ENCODE measurements around the gene ATF6. TPM values are rescaled to one million over a fixed set of nuclear protein-coding genes. Genes with fewer than 3 reads are reported as not detected.

Gene ATF6
- 20.9 TPM for total RNA-seq (2021; ENCODE audit: unreplicated experiment)
- 14.7 and 16.4 TPM in 2 replicates for polyA plus RNA-seq (2012)
- Bru-seq, nascent RNA = percentile 94 among the genes with signal in this experiment
- percentile 88 among the genes with signal in this experiment for BruChase-seq, experiment 1, labeled RNA remaining after a 6-hour chase
- BruChase-seq, experiment 2, labeled RNA remaining after a 2-hour chase = percentile 81 among the genes with signal in this experiment
- long read RNA-seq, full-length matches to known transcripts = 40 of 65 reads
- long read RNA-seq, partial matches to known transcripts = 7 of 65 reads
- long read RNA-seq, other reads (novel, unspliced or antisense) = 18 of 65 reads

GRCh38 chr1:161766102-161766981 lies at the start of gene ATF6:
Gene ATF6 (plus strand): TSS chr1:161766320. CDS start chr1:161766361, 41 bp downstream.
- intact Hi-C loops (cut with micrococcal nuclease) = loop anchor here (1.0 kb wide), 1 partner anchor 271 kb away; no protein-coding TSS in a partner anchor
- Histone ChIP-seq H3K9me3 (ENCODE audit: control insufficient read depth in 1 of 2, insufficient read depth in 1 of 2, low read depth in 1 of 2, low read length in 2 of 2) (no peaks in the 10 kb centered on the region), H3K27me3 (ENCODE audit: insufficient read depth, low read length) (no peaks in the 10 kb centered on the region), H3K9me2 (ENCODE audit: insufficient read depth) (no peaks in the 10 kb centered on the region), H2AFZ (ENCODE audit: low read depth, low read length, poor library complexity, severe bottlenecking) (peak within 1 kb of the TSS; percentile 90), H3K4me3 (replicated peaks in 1 of 2; ENCODE audit: low read depth in 1 of 2, low read length in 2 of 2) (peak within 1 kb of the TSS; percentile 63 to 97), H3K36me3 (ENCODE audit: control insufficient read depth in 1 of 2, insufficient read depth in 2 of 2, low read length in 2 of 2) (no peaks in the 10 kb centered on the region), H3K27ac (ENCODE audit: low read depth, low read length) (peak within 1 kb of the TSS; percentile 46), H3K4me1 (ENCODE audit: control insufficient read depth in 1 of 2, insufficient read depth in 2 of 2, low read length in 2 of 2) (peaks cover 13 to 31% of the 10 kb centered on the region in 2 experiments; a peak in 3 of 4 replicates), H3K4me2 (ENCODE audit: low read length) (peak within 1 kb of the TSS; percentile 79), H3K79me2 (ENCODE audit: insufficient read depth, low read length) (peaks cover 50% of the 10 kb centered on the region), H4K20me1 (ENCODE audit: insufficient read depth) (no peaks in the 10 kb centered on the region), H3K9ac (ENCODE audit: low read length) (peak within 1 kb of the TSS; percentile 93)
- RAD21 ChIA-PET (ENCODE audit: low non-redundant PET in 1 of 2, low total read pairs in 2 of 2, uncharacterized antibody in 2 of 2, unreplicated experiment in 2 of 2) = no interaction called here
- ATAC-seq (peak; percentile 61), DNase-seq (ENCODE audit: low read depth, low spot score) (peak; percentile 92)
- CTCF ChIA-PET = interaction anchor here (1.4 to 1.8 kb wide), 2 partner anchors 26 to 271 kb away, joined by 5 to 7 read pairs; no protein-coding TSS in a partner anchor
- POLR2A ChIA-PET = interaction anchor here (1.1 kb wide), 1 partner anchor 17 kb away, joined by 3 read pairs; the partner anchor contains the start of gene DUSP12
- TSS peak; percentile 61 for BruUV-seq (replicated peaks)
- TF ChIP-seq ELF1 (IDR thresholded peaks at IDR 0.05; ENCODE audit: borderline replicate concordance, low read depth) (peak; percentile 90), POLR2AphosphoS5 (IDR thresholded peaks at IDR 0.05; ENCODE audit: low read depth, low read length) (peak; percentile 90), ZFX (IDR thresholded peaks at IDR 0.05) (no peak), CEBPB (IDR thresholded peaks at IDR 0.05; ENCODE audit: low read depth) (no peak; the same call in 1 of the 2 replicates), ATF3 (IDR thresholded peaks at IDR 0.05) (no peak), SRF (IDR thresholded peaks at IDR 0.05; ENCODE audit: low read depth) (no peak; the same call in 1 of the 2 replicates), SP1 (IDR thresholded peaks at IDR 0.05; ENCODE audit: low read depth) (peak; percentile 95), EZH2phosphoT487 (IDR thresholded peaks at IDR 0.05; ENCODE audit: borderline replicate concordance) (no peak), TCF7L2 (IDR thresholded peaks at IDR 0.05; ENCODE audit: borderline replicate concordance, extremely low read depth, insufficient read depth, insufficient read length) (no peak), POLR2A (IDR thresholded peaks at IDR 0.05; ENCODE audit: borderline replicate concordance, extremely low read depth, insufficient read depth, insufficient read length) (no peak), EGR1 (IDR thresholded peaks at IDR 0.05; ENCODE audit: low read depth) (no peak; the same call in none of the 2 replicates), RAD21 (IDR thresholded peaks at IDR 0.05; ENCODE audit: low read depth) (no peak), YY1 (IDR thresholded peaks at IDR 0.05; ENCODE audit: extremely low read depth, insufficient replicate concordance, low read depth, low read length) (peak; percentile 79), CBX3 (IDR thresholded peaks at IDR 0.05; ENCODE audit: low read depth) (peak; percentile 97), FOSL1 (IDR thresholded peaks at IDR 0.05; ENCODE audit: low read depth) (peak; percentile 35; the same call in 1 of the 2 replicates), CTCF (IDR thresholded peaks at IDR 0.05 in 2 of 3, conservative IDR thresholded peaks at IDR 0.05 in 1 of 3; ENCODE audit: borderline replicate concordance in 1 of 3, insufficient read depth in 1 of 3, low read depth in 2 of 3, low read length in 2 of 3) (no peak), SIN3A (IDR thresholded peaks at IDR 0.05; ENCODE audit: low read depth) (peak; percentile 96), ZBTB33 (IDR thresholded peaks at IDR 0.05; ENCODE audit: extremely low read depth, insufficient replicate concordance, low read length) (peak; percentile 92), JUND (IDR thresholded peaks at IDR 0.05) (peak; percentile 52; the same call in 1 of the 2 replicates), EZH2 (IDR thresholded peaks at IDR 0.05) (no peak), MAX (IDR thresholded peaks at IDR 0.05) (peak; percentile 90)

Data from HCT116 (cell line).